Stimulated activated CD8-positive, alpha-beta memory T cell treated with anti-CD3 and anti-CD28 coated beads, Interleukin-4, amount 100 ng/mL, for 48 hours (primary cell): ENCODE data around the gene OSTM1.
"Not testable (repeated sequence)": the region's sequence is repeated elsewhere in the genome, so short reads cannot be mapped to it uniquely, and the experiment has no call there.

ENCODE experiments used
- DNase-seq: peaks from one replicate; pipeline ENCODE4 v3.0.0-alpha.2; 2020

The OSTM1 gene

DNA sequence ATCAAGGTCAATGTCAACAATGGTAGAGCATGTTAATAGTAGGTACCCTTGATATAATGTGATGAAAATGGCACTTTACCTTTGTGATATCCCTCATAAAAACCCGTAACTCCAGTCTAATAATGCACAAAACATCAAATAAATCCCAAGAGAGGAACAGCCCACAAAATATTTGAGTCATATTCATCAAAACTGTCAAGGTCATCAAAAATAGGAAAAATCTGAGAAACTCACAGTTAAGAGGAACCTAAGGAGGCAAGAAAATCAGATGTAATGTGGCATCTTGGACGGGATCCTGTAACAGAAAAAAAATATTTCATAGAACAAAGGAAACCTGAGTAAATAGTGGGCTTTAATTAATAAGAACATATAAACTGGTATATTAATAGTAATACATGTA, 25.5 kb upstream of the OSTM1 start:
- no peak for DNase-seq

DNA sequence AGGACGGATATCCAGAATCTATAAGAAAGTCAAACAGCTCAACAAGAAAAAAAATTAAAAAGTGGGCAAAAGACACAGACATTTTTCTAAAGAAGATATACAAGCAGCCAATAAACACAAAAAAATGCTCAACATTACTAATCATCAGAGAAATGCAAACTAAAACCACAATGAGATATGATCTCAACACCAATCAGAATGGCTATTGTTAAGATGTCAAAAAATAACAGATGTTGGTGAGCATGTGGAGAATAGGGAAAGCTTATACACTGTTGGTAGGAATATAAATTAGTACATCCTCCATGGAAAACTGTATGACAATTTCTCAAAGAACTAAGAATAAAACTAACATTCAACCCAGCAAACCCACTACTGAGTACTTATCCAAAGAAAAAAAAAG, 23.3 kb upstream of the OSTM1 start:
- no peak for DNase-seq

DNA sequence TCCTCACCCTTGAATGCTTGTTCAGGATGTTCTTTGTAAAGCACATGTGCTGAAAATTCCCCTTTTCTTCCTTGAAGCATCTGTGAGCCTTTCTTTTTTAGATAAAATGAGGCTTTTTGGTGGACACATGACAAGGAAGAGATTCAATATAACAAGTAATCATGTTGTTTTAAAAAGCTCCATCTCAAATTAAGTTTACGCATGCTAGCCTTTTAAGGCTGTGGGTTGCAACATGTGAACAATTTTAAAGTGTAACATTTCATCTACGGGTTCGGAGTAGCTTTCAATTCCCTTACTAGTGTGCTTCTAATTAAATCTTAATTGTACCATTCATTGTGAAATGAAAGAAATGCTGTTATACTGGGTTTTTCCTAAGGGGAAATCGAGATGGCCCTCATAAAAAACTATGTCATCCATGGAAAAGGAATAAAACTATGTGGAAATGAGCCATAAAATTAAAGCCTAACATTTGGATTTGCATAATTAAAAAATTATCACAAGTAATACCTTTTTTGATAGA, 19.3 kb upstream of the OSTM1 start:
- DNase-seq: no peak

DNA sequence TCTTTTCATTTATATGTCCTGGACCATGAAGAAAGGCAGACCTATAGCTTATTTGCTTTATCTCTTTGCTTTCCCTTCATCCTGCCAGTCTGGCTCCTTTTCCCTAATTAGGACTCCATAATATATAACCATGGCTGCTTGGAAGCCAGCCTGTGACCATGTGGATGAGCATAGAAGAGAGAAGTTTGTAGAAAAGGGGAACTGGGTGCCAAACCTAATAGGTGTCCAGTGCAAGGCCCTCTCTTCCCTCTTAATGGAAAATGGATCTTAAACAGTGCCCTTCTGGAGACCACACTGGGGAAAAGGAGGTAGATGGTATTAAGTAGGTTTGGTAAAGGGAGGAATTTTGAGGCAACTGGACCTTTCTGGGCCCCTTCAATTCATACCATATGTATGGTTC, 16.7 kb upstream of the OSTM1 start:
- DNase-seq: no peak

DNA sequence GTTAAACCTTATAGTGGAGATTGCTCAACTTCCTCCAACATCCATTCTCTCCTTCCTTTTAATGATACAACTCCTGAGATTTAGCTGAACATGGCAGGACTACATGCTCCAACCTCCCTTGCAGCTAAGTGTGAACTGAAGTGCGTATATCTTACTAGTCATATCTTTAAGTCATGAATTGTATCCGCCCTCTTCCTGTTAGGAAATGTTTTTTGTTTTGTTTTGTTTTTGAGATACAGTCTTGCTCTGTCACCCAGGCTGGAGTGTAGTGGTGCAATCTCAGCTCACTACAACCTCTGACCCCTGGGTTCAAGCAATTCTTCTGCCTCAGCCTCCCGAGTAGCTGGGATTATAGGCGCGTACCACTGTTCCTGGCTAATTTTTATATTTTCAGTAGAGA, 8.8 kb upstream of the OSTM1 start:
- DNase-seq: no peak

DNA sequence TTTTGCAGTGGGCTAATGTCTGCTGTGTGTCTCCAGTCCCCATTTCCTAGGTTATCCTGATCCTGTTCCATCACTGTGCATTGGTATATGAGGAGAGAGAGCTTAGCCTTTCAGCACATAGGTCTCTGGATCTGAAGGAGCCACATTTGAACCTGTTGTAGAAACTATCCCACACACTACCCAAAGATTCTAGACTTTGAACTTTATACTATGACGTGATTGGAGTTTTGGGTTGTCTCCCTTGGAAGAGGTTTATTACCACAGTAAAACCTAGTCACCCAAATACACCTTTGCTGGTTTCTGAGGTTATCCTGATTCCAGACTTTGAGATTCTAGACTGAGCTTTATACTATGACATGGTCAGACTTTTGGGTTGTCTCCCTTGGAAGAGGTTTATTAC, 8.0 kb upstream of the OSTM1 start:
- no peak for DNase-seq

DNA sequence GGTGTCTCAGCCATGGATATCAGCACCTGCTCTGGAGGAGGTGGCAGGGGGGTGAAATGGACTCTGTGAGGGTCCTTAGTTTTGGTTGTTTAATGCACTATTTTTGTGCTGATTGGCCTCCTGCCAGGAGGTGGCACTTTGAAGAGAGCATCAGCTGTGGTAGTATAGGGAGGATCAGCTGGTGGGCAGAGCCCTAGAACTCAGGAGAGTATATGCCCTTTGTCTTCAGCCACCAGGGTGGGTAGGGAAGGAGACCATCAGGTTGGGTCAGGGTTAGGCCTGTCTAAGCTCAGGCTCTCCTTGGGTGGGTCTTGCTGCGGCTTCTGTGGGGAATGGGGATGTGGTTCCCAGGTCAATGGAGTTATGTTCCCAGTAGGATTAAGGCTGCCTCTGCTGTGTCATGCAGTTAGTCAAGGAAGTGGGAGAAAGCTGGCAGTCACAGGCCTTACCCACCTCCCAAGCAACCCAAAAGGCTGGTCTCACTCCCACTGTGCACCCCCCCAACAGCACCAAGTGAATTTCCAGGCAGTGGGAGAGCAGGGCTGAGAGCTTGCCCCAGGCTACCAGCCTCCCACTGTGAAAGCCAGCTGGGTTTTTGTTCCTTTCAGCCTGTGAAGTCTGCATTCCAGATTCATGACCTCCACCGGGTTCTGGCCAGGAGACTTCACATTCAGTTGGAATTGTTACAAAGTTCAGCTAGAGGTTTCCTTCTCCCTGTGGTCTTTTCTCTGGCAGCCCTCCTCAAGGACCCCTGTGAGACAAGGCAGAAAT, 5.7 kb upstream of the OSTM1 start:
- DNase-seq: no peak

DNA sequence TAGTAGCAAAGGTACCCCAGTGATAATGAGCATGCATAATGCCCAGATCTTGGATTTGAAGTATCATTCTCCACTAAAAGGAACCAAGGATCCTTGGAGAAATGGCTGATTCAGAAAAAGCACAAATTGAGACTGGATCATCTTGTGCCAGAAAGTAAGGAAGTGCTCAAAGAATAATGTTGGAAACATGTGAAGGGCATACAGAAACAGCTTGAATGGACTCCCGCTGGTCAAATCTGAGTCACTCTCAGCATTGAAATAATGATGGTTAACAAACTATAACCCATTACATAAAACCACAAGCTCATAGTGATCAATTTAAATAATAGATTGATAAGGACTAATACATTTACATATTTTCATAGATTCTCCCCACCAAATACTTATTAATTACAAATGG, 3.6 kb upstream of the OSTM1 start:
- DNase-seq: no peak

DNA sequence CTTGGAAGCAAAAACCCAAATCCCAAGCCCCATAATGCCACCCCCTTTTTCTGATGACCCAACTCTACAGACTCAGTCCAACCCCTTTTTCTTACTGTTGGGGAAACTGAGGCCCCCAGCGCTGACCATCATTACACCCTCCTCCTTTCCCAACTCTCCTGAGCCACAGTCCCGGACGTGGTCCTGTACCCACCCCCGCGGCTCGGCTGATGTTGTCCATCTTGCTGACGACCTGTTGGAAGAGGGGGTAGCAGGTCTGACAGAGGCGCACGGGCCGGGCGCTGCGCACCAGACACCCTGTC, 533 bp downstream of the OSTM1 start:
- DNase-seq: no peak

DNA sequence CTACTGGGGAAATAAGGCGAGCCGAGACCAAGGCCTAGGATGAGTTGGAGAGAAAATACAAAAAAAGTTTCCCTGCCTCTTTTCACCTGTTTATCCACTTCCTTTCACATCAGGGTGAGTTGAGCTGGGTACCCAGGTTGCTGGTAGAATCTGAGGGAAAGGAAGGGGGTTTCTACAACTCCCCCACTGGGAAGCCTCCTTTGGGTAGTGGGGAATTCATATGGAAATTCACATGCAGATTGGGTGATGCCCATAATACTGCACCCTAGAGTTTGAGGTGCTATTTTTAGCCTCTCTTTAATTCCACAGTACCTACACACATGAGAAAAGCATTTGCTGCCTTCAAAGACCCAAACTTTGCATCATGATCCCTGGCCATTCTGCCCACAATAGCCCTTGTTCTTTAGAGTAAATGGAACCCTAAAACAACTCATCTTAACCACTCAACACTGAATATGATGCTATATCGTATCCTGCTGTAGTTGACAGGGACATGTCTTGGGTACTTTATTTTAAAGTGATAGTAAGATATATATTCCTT, 2.7 kb downstream of the OSTM1 start:
- DNase-seq: no peak

DNA sequence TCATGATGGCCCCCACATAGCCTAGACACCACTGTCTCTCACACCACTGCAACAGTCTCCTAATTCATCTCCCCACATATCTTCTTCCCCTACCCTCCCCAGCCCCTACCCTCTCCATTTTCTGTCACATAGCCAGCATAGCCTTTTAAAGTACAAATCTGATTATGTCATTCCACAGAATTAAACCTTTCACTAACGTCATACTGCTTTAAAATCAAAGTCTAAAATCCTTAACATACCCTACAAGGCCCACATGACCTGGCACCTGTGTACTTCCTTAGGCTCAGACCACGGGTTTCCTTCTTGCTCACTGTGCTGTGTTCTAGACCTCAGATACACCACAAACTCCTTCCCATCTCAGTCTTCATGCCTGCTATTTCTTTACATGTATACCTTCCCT, 5.9 kb downstream of the OSTM1 start:
- DNase-seq: peak; percentile 48

DNA sequence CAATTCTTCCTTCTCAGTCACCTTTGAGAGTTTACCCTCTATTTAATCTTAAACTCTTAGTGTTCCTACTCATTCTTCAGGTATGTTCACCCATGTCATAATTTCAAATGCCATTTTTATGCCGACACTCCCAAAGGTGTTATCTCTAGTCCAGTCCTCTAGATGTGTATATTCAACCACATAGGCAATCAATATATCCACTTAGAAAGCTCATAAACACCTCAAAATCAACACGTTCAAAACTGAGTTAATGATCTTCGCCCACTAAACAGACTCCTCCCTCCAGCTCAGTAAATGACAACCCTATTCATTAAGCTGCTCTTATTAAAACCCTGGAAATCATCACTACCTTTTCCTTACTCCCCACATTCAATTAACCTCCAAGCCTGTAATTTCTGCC, 6.4 kb downstream of the OSTM1 start:
- DNase-seq: no peak

DNA sequence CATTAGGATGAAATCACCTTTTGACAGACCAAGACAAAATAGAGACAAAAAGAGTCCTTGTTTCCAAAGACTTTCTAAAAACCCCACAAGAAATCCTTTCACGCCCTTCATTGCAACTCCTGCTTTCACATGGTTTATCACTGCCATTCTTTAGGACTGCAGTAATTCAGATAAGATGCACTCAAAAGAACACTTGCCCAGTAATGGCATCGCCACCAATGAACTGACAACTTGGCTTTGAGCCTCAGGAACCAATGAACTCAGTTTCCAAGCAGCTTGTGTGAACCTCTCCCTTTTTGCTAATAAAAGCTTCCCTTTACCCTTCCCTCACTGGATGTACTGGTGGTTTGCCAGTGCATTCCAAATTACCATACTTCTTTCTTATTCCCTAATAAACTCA, 21.8 kb downstream of the OSTM1 start:
- no peak for DNase-seq

DNA sequence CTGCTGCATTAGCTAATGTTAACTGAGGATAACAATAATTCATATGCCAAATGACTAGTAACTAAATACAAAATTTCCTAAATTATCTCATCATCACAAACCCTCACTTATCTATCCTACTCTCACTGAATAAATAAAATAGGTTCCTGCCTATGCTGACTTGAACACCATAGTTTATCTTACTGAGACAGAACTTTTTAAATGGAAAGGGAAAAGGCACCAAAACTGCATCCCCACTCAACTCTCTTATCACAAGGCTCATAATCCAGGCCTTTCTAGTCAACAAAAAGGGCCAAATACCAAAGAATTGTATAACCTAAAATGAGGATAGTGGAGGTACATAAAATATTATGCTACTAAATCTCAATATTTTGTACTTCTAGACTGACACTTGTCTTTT, 23.1 kb downstream of the OSTM1 start:
- DNase-seq: no peak

DNA sequence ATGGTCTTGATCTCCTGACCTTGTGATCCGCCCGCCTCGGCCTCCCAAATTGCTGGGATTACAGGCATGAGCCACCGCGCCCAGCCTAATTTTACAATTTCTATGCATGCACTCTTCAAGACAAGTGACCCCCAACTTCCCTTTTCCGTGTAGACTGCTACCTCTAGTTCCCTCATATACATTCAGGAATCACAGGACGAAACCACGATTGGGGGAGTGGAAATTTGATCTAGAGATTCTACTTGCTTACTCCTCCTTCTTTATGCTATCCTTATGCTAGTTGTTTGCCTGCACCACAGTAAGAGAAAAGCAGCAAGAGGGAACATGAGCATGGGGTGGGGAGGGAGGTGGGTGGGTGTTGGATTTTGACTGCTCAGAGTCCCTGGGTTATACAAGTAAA, 34.9 kb downstream of the OSTM1 start:
- no peak for DNase-seq

DNA sequence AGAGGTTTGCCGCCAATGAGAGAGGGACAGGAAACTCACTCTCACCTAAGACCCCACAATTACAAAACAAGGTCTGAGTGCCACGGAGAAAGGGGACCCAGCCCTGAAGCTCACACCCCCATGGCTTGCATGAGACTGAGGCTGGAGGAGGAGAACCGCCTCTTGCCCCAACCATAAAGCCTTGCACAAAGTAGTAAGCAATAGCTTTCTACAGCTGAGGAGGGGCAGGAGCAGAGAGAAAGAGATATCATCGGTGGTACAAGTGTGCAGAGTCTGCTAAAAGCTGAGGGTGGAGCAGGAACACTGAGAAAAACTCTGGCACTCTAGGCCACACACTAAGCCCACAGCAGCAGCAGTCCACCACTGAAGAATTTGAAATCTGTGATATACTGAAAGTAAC, 37.7 kb downstream of the OSTM1 start:
- no peak for DNase-seq

DNA sequence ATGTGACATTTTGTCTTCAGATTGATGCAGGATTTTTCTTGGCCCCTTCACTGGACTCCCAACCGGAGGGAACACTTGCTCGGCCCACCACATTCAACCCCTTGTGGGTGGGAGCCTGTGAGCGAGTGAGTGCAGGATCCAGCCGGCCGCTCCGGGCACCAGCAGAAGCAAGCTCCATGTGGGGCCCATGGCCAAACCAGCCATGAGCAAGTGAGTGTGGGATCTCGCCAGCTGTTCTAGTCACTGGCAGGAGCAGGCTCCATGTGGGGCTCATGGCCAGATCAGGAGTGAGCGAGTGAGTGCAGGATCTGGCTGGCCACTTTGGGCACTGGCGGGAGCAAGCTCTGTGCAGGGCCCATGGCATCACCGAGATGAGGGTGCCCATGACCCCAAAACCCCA, 42.6 kb downstream of the OSTM1 start:
- DNase-seq: no peak

DNA sequence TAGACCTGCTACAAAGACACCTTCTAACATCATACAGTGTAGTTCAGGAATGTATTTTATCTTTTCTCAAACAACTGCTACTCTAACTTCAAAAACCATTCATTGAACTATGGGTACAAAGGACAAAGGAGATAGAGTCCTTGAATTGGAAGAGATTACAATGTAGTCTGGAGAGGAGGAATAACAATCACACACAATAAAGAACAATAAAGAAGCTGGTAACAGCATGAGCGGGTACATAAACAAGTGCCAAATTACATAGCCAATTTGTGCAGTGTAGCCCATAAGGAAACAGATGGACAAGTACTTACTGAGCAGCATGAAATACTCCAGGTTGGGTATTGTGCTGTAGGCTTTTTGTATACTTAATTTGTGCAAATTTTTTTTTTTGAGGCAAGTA, 44.3 kb downstream of the OSTM1 start:
- no peak for DNase-seq

DNA sequence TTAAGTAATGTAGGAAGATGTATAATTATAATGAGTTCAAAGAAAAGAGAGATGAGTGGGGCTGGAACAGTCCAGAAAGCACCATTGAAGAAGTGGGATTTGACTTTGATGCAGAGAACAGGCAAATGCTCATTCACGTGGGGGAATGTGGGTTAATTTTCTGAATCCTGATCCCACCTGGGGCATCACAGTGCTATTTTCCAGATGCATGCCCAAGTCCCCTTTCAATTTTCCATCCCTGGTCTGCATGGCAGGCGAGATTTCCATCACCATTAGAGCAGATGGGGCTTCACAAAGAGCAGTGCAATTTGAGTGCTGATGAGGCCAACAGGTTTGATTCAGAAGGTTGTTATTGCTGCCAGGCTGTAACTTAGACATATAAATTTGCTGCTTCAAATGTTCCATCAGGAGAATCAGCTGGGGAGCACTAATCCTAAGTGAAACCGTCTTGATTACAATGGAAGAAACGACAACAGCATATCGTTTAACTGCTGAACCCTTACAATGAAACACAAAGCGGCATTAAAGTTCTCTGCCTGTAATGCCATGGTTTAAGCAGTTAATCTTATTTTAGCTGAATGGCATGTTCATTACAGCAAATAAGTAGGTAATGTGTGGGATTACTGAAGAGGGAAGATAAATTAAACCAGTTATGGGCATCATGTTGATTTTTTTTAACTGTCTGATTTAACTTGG, 45.2 kb downstream of the OSTM1 start:
- DNase-seq: no peak

DNA sequence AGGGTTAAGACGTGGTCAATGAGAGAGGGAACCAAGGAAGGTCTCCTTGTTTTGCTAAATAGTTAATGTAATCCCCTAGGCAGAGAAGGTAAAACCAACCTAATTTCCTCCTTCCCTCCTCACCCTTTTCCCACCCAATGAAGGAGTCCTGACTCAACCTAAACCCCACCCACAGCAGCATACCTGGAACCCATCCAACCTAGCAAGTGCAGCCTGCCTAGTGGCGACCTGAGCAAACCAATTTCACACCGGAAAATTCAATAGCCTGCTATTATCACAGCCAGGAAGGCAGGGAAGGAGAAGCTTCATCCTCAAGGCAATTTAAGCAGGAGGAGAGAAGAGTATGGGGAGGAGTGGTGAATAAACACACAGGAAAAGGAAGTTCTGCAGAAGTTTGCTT, 46.9 kb downstream of the OSTM1 start:
- no peak for DNase-seq

DNA sequence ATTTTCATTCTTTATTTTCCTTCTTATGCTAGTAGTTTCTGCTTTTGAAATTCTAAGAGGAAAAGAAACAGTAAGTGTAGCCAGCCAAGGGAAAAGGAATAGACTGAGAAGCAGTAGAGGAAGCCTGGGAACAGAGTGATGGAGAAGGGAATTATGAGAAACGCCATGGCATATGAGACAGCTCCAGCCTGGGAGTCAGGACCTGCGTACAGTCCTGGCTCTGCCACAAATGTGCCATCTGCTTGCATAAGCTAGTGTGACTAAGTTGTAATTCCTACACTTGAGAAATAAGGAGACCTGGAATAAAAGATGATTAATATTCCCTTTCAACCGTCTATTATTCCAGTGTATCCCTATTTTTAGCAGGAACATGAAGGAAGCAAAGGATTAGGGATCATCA, 47.5 kb downstream of the OSTM1 start:
- DNase-seq: no peak

DNA sequence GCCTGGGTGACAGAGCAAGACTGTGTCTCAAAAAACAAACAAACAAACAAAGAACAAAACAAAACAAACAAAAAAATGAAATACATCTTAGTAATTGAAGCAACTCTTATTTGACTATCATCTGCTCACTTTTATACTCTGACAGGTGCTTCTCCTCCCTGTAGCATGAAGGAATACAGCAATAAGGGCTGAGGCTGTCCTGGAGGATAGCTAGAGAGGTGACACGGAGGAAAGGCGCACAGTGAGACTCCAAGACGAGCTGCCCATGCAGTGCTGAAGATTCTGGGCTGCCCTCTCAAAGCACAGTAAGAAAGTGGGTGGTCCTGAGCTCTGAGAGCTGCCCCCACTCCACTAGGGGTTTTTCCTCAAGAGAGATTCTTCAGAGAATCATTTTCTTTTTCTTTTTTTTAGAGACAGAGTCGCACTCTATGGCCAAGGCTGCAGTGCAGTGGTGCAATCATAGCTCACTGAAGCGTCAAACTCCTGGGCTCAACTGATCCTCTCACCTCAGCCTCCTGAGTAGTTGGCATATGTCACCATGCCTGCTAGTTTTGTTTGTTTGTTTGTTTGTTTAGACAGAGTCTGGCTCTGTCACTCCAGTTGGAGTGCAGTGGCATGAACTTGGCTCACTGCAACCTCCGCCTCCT, 50.0 kb downstream of the OSTM1 start:
- no peak for DNase-seq

DNA sequence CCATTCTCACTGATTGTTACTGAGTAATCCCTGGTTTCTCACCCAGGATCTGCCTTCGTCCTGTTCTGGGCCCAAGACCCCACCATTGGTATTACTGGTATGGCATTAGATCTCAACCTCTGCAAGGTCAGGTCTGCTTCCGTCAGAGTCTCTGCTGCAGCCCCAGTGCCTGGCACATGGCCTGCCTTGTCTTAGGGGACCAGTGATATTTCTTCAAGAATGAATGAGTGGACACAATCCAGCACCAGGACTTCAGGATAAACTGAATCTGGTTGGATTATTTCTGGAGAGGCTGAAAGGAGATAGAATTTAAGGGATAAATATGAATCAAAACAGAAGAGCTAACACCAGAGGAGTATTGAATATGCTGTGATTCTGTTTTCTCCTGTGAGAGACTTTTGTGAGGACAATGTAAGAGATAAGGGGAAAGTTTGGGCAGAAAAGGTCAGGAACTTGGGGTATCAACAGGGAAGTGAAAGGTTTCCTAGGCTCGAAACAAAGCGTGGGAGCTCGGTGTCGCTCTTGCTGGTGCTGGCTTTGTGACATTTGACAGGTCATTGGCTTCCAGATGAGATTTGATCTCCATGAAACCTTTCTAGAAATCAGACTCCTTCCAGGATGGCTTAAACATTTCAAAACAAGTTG, 53.9 kb downstream of the OSTM1 start:
- no peak for DNase-seq

DNA sequence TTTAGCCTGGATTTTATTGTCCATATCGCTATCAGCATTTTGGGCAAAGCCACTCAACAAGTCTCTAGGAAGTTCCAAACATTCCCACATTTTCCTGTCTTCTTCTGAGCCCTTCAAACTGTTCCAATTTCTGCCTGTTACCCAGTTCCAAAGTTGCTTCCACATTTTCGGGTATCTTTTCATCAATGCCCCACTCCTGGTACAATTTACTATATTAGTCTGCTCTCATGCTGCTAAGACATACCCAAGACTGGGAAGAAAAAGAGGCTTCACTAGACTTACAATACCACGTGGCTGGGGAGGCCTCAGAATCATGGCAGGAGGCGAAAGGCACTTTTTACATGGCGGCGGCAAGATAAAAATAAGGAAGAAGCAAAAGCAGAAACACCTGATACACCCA, 58.3 kb downstream of the OSTM1 start:
- DNase-seq: not testable (repeated sequence)
